ENCODE measurements around the gene MAGI2.

DNA sequence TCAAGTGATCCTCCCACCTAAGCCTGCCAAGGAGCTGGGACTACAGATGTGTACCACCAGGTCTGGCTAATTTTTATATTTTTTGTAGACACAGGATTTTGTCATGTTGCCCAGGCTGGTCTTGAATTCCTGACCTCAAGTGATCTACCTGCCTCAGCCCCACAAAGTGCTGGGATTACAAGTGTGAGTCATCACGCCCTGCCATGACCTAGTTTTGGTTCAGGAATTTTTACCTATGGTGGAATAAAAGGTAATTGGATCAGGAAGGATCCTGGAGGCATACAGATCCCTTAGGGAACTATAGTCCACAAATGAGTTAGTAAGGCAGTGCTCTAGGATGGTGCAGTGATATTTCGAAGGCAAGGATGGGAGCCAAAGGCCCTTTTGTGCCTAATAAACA, 937.0 kb downstream of the MAGI2 start:
- TF ChIP-seq POLR2A (IDR thresholded peaks at IDR 0.05; ENCODE audit: low read length), result no peak
- TF ChIP-seq GATA1 (IDR thresholded peaks at IDR 0.05; ENCODE audit: low read depth, low read length), result no peak
